Mesendoderm (in vitro differentiated cells): ENCODE data around the gene KSR2.

Source experiments
- DNase-seq: peaks from one replicate; pipeline ENCODE4 v3.0.0; 2013
- H2AK5ac ChIP-seq: 2 replicates; pipeline ENCODE4 v1.6.1; 2013; ENCODE audit warnings: low read length, inconsistent platforms
- H2BK120ac ChIP-seq: 2 replicates; pipeline ENCODE4 v1.6.1; 2013; ENCODE audit warnings: low read depth, mild to moderate bottlenecking, low read length, moderate library complexity, mixed read lengths
- H2BK15ac ChIP-seq: replicated peaks from 2 replicates; pipeline ENCODE4 v1.6.1; 2013; ENCODE audit warnings: low read depth, mild to moderate bottlenecking, moderate library complexity
- H2BK5ac ChIP-seq: 2 replicates; pipeline ENCODE4 v1.6.1; 2013; ENCODE audit warnings: low read length, inconsistent platforms
- H3K18ac ChIP-seq: 2 replicates; pipeline ENCODE4 v1.6.1; 2013; ENCODE audit warnings: mild to moderate bottlenecking, low read length, mixed read lengths
- H3K23ac ChIP-seq: one replicate; pipeline ENCODE4 v1.6.1; 2013; ENCODE audit warnings: low read length
- H3K27ac ChIP-seq: 2 replicates; pipeline ENCODE4 v1.5.1; 2013; ENCODE audit warnings: low read depth, mild to moderate bottlenecking, inconsistent platforms, low read length, moderate library complexity
- H3K27me3 ChIP-seq: 2 replicates; pipeline ENCODE4 v1.6.1; 2013; ENCODE audit warnings: low read length, control low read depth, mild to moderate bottlenecking, inconsistent platforms; ENCODE audit not compliant: insufficient read depth, poor library complexity
- H3K36me3 ChIP-seq: 2 replicates; pipeline ENCODE4 v1.6.1; 2013; ENCODE audit warnings: low read length, inconsistent platforms; ENCODE audit not compliant: control insufficient read depth, insufficient read depth
- H3K4ac ChIP-seq: one replicate; pipeline ENCODE4 v1.6.1; 2013; ENCODE audit warnings: low read depth, mild to moderate bottlenecking, low read length, moderate library complexity
- H3K4me1 ChIP-seq: 2 replicates; pipeline ENCODE4 v1.6.1; 2013; ENCODE audit warnings: low read depth, low read length, inconsistent platforms; ENCODE audit not compliant: control insufficient read depth
- H3K4me2 ChIP-seq: 2 replicates; pipeline ENCODE4 v1.6.1; 2013; ENCODE audit warnings: low read length
- H3K4me3 ChIP-seq: 2 replicates; pipeline ENCODE4 v1.5.1; 2013; ENCODE audit warnings: mild to moderate bottlenecking, low read length
- H3K56ac ChIP-seq: one replicate; pipeline ENCODE4 v1.6.1; 2013; ENCODE audit warnings: low read length
- H3K79me1 ChIP-seq: 2 replicates; pipeline ENCODE4 v1.6.1; 2013; ENCODE audit warnings: low read length, inconsistent platforms
- H3K79me2 ChIP-seq: 2 replicates; pipeline ENCODE4 v1.6.1; 2013; ENCODE audit warnings: mild to moderate bottlenecking, low read length; ENCODE audit not compliant: control insufficient read depth, insufficient read depth
- H3K9ac ChIP-seq: 2 replicates; pipeline ENCODE4 v1.6.1; 2013; ENCODE audit warnings: low read length, inconsistent platforms
- H4K5ac ChIP-seq: one replicate; pipeline ENCODE4 v1.6.1; 2013; ENCODE audit warnings: low read length
- H4K8ac ChIP-seq: one replicate; pipeline ENCODE4 v1.6.1; 2013; ENCODE audit warnings: low read depth, mild to moderate bottlenecking, control low read depth, low read length, moderate library complexity
- WGBS: extraction: QIAGEN DNeasy Blood & Tissue Kit; methylation state at CpG from one replicate; pipeline ENCODE4 v1.1.7; 2013; ENCODE audit warnings: low lambda C conversion rate, missing lambda C conversion rate; ENCODE audit not compliant: insufficient coverage; ENCODE audit errors: extremely low coverage; 5-methylcytosine and 5-hydroxymethylcytosine counted together

Gene KSR2

GRCh38 chr12:117409286-117409685 is 559.5 kb downstream of the KSR2 start:
- Histone ChIP-seq H3K27ac (no peak overlapping the region), H3K56ac (no peak overlapping the region), H2BK120ac (no peak overlapping the region), H3K36me3 (no peaks in the 10 kb centered on the region), H3K4me2 (no peak overlapping the region), H4K8ac (no peak overlapping the region), H3K23ac (no peak overlapping the region), H3K18ac (no peak overlapping the region), H2BK5ac (no peak overlapping the region), H3K4me1 (no peaks in the 10 kb centered on the region), H3K4me3 (no peak overlapping the region), H3K79me1 (no peaks in the 10 kb centered on the region), H3K4ac (no peak overlapping the region), H3K27me3 (no peaks in the 10 kb centered on the region), H2BK15ac (no peak overlapping the region), H4K5ac (no peak overlapping the region), H2AK5ac (no peak overlapping the region), H3K9ac (no peak overlapping the region), H3K79me2 (no peaks in the 10 kb centered on the region)
- DNase-seq: no peak

- Histone ChIP-seq H3K27me3 (no peaks in the 10 kb centered on the region), H3K36me3 (no peaks in the 10 kb centered on the region), H2BK15ac (no peak overlapping the region), H3K4me2 (no peak overlapping the region), H2BK120ac (no peak overlapping the region), H3K4ac (peak overlapping the region; percentile 72), H2AK5ac (no peak overlapping the region), H3K79me2 (no peaks in the 10 kb centered on the region), H3K4me3 (no peak overlapping the region), H3K9ac (peak overlapping the region; percentile 7), H3K18ac (no peak overlapping the region), H3K56ac (peak overlapping the region; percentile 28), H2BK5ac (no peak overlapping the region), H3K23ac (no peak overlapping the region), H4K5ac (no peak overlapping the region), H3K27ac (no peak overlapping the region), H3K79me1 (no peaks in the 10 kb centered on the region), H3K4me1 (no peaks in the 10 kb centered on the region), H4K8ac (no peak overlapping the region)
- no CpG with 5 or more reads among the region's 11 CpGs for WGBS
- DNase-seq: peak; percentile 60
Measured at GRCh38 chr12:117408161-117408791, 560.5 kb downstream of the KSR2 start.

- WGBS: no CpG with 5 or more reads among the region's 7 CpGs
- Histone ChIP-seq H2BK15ac (no peak overlapping the region), H3K27me3 (no peaks in the 10 kb centered on the region), H3K4ac (no peak overlapping the region), H3K79me2 (no peaks in the 10 kb centered on the region), H2BK5ac (no peak overlapping the region), H3K79me1 (no peaks in the 10 kb centered on the region), H3K56ac (no peak overlapping the region), H3K9ac (no peak overlapping the region), H4K5ac (no peak overlapping the region), H3K4me3 (no peak overlapping the region), H2BK120ac (no peak overlapping the region), H2AK5ac (no peak overlapping the region), H3K18ac (no peak overlapping the region), H3K27ac (no peak overlapping the region), H3K4me2 (no peak overlapping the region), H4K8ac (no peak overlapping the region), H3K4me1 (no peaks in the 10 kb centered on the region), H3K36me3 (no peaks in the 10 kb centered on the region), H3K23ac (no peak overlapping the region)
- DNase-seq: no peak
Measured at GRCh38 chr12:117404940-117405339, 563.9 kb downstream of the KSR2 start.

GRCh38 chr12:117404203-117404853 is 564.5 kb downstream of the KSR2 start:
- Histone ChIP-seq H3K36me3 (no peaks in the 10 kb centered on the region), H3K79me2 (no peaks in the 10 kb centered on the region), H2BK5ac (no peak overlapping the region), H2BK120ac (no peak overlapping the region), H3K9ac (no peak overlapping the region), H4K5ac (no peak overlapping the region), H3K23ac (no peak overlapping the region), H3K27me3 (no peaks in the 10 kb centered on the region), H3K56ac (no peak overlapping the region), H2BK15ac (no peak overlapping the region), H3K4ac (no peak overlapping the region), H3K4me2 (no peak overlapping the region), H3K27ac (no peak overlapping the region), H4K8ac (no peak overlapping the region), H3K18ac (no peak overlapping the region), H3K4me1 (no peaks in the 10 kb centered on the region), H3K79me1 (no peaks in the 10 kb centered on the region), H2AK5ac (no peak overlapping the region), H3K4me3 (no peak overlapping the region)
- no CpG with 5 or more reads among the region's 4 CpGs for WGBS
- DNase-seq: no peak

GRCh38 chr12:117403586-117404139 is 565.1 kb downstream of the KSR2 start:
- H4K8ac ChIP-seq: no peak overlapping the region
- no CpG with 5 or more reads among the region's 3 CpGs for WGBS
- no peak overlapping the region for H3K4me3 ChIP-seq
- H3K56ac ChIP-seq: no peak overlapping the region
- H3K79me1 ChIP-seq: no peaks in the 10 kb centered on the region
- no peaks in the 10 kb centered on the region for H3K79me2 ChIP-seq
- H2BK5ac ChIP-seq: no peak overlapping the region
- H3K23ac ChIP-seq: no peak overlapping the region
- no peak overlapping the region for H4K5ac ChIP-seq
- no peaks in the 10 kb centered on the region for H3K4me1 ChIP-seq
- no peak overlapping the region for H3K18ac ChIP-seq
- no peak overlapping the region for H3K4ac ChIP-seq
- no peak for DNase-seq
- no peak overlapping the region for H2BK15ac ChIP-seq
- H3K9ac ChIP-seq: no peak overlapping the region
- H2AK5ac ChIP-seq: no peak overlapping the region
- H3K4me2 ChIP-seq: no peak overlapping the region
- no peak overlapping the region for H2BK120ac ChIP-seq
- no peaks in the 10 kb centered on the region for H3K27me3 ChIP-seq
- no peaks in the 10 kb centered on the region for H3K36me3 ChIP-seq
- H3K27ac ChIP-seq: no peak overlapping the region
